H1 (cell line): ENCODE results near the gene POLR2A. TPM values are rescaled to one million over a fixed set of nuclear protein-coding genes. Genes with fewer than 3 reads are reported as not detected.

Experiments used
- CTCF ChIA-PET: fragments of 300-600 bp; sonication (Branson Sonifier 250); formaldehyde crosslinking; loops from one replicate; lab custom pipeline; 2021; ENCODE audit not compliant: partially characterized antibody; lab: Charles Lee
- POLR2A ChIA-PET: fragments of 300-600 bp; sonication (Branson Sonifier 250); formaldehyde crosslinking; loops from one replicate; lab custom pipeline; 2021; ENCODE audit warnings: inconsistent platforms; ENCODE audit not compliant: partially characterized antibody; lab: Charles Lee
- DNase-seq, 2 experiments: peaks; one replicate each; pipeline versions ENCODE4 v3.0.0 to v3.0.0-alpha.2; 2010 to 2022; ENCODE audit warnings: low spot score in 2 of 2, low read depth in 1 of 2, mixed read lengths in 1 of 2
- FAIRE-seq: peaks from 2 replicates; lab custom pipeline; 2011; peaks lifted over from hg19 to GRCh38; lab: Jason Lieb, UNC
- H2AFZ ChIP-seq: 2 replicates; pipeline ENCODE4 v1.8.1; 2012; ENCODE audit warnings: low read length, inconsistent platforms
- H2AK5ac ChIP-seq: 2 replicates; pipeline ENCODE4 v1.6.1; 2013; ENCODE audit warnings: low read depth, low read length
- H2BK120ac ChIP-seq: replicated peaks from 2 replicates; pipeline ENCODE3; 2013; ENCODE audit warnings: low read depth, low read length, inconsistent platforms
- H2BK12ac ChIP-seq: 2 replicates; pipeline ENCODE4 v1.6.1; 2013; ENCODE audit warnings: low read depth, low read length
- H2BK15ac ChIP-seq: 2 replicates; pipeline ENCODE4 v1.6.1; 2013; ENCODE audit warnings: low read length
- H2BK20ac ChIP-seq: 2 replicates; pipeline ENCODE4 v1.6.1; 2013; ENCODE audit warnings: low read length
- H2BK5ac ChIP-seq: 2 replicates; pipeline ENCODE4 v1.6.1; 2013; ENCODE audit warnings: low read depth, low read length
- H3K14ac ChIP-seq: 2 replicates; pipeline ENCODE4 v1.6.1; 2013; ENCODE audit warnings: inconsistent platforms; ENCODE audit not compliant: insufficient read length
- H3K18ac ChIP-seq: 2 replicates; pipeline ENCODE4 v1.6.1; 2013; ENCODE audit warnings: low read length; ENCODE audit errors: extremely low read depth
- H3K23ac ChIP-seq: 2 replicates; pipeline ENCODE4 v1.6.1; 2013; ENCODE audit warnings: inconsistent platforms; ENCODE audit not compliant: insufficient read length
- H3K23me2 ChIP-seq: 2 replicates; pipeline ENCODE4 v1.6.1; 2013; ENCODE audit warnings: low read depth, low read length
- H3K27ac ChIP-seq: 2 replicates; pipeline ENCODE4 v1.6.1; 2011; ENCODE audit warnings: low read depth, low read length, inconsistent platforms
- H3K27me3 ChIP-seq, 4 experiments: replicated peaks in 1 of 4; 1 replicate in 1 of 4; 2 replicates in 3 of 4; pipeline versions ENCODE4 v1.6.1 to v1.8.1; 2011 to 2013; ENCODE audit warnings: low read length in 3 of 4, mild to moderate bottlenecking in 3 of 4, inconsistent platforms in 2 of 4, mixed read lengths in 2 of 4, moderate library complexity in 1 of 4; ENCODE audit not compliant: control insufficient read depth in 3 of 4, insufficient read depth in 3 of 4; ENCODE audit errors: extremely low read depth in 1 of 4
- H3K36me3 ChIP-seq, 4 experiments: 2 replicates each; pipeline versions ENCODE4 v1.6.1 to v1.8.1; 2011 to 2013; ENCODE audit warnings: mild to moderate bottlenecking in 4 of 4, low read length in 3 of 4, moderate library complexity in 2 of 4, control low read depth in 1 of 4, inconsistent platforms in 1 of 4; ENCODE audit not compliant: insufficient read depth in 4 of 4, control insufficient read depth in 2 of 4
- H3K4ac ChIP-seq: replicated peaks from 2 replicates; pipeline ENCODE3; 2013; ENCODE audit warnings: low read length, low read depth, mixed read lengths, inconsistent platforms; ENCODE audit not compliant: insufficient read length
- H3K4me1 ChIP-seq, 4 experiments: replicated peaks in 1 of 4; 1 replicate in 1 of 4; 2 replicates in 3 of 4; pipeline versions ENCODE4 v1.6.1 to v1.8.1; 2011 to 2013; ENCODE audit warnings: low read length in 3 of 4, inconsistent platforms in 2 of 4, mixed read lengths in 1 of 4; ENCODE audit not compliant: insufficient read depth in 4 of 4, control insufficient read depth in 3 of 4
- H3K4me2 ChIP-seq, 2 experiments: 2 replicates each; pipeline versions ENCODE4 v1.6.1 to v1.8.1; 2011 to 2013; ENCODE audit warnings: low read depth in 2 of 2, low read length in 2 of 2, control low read depth in 1 of 2, inconsistent platforms in 1 of 2, mild to moderate bottlenecking in 1 of 2; ENCODE audit not compliant: insufficient read depth in 1 of 2
- H3K4me3 ChIP-seq, 4 experiments: fragments of 200-600, 300-600 bp in 1 of 4; sonication (generic), shearing (Covaris generic), sonication (Bioruptor Twin) in 1 of 4; 2 replicates each; pipeline versions ENCODE4 v1.5.1 to v1.8.1; 2011 to 2016; ENCODE audit warnings: low read length in 4 of 4, low read depth in 3 of 4, control low read depth in 2 of 4, inconsistent platforms in 2 of 4, mild to moderate bottlenecking in 2 of 4, mixed read lengths in 1 of 4, moderate library complexity in 1 of 4; ENCODE audit not compliant: insufficient read depth in 2 of 4; ENCODE audit errors: extremely low read depth in 1 of 4
- H3K56ac ChIP-seq: replicated peaks from 2 replicates; pipeline ENCODE3; 2013; ENCODE audit warnings: low read depth, mild to moderate bottlenecking, mixed read lengths, low read length, inconsistent platforms; ENCODE audit not compliant: insufficient read length
- H3K79me1 ChIP-seq: 2 replicates; pipeline ENCODE4 v1.6.1; 2013; ENCODE audit warnings: low read depth, low read length, control low read depth
- H3K79me2 ChIP-seq, 2 experiments: 2 replicates each; pipeline versions ENCODE4 v1.6.1 to v1.8.1; 2012 to 2013; ENCODE audit warnings: low read length in 2 of 2, mild to moderate bottlenecking in 2 of 2, inconsistent platforms in 1 of 2; ENCODE audit not compliant: insufficient read depth in 2 of 2, control insufficient read depth in 1 of 2
- H3K9ac ChIP-seq, 4 experiments: replicated peaks in 1 of 4; 1 replicate in 1 of 4; 2 replicates in 3 of 4; pipeline versions ENCODE4 v1.6.1 to v1.8.1; 2011 to 2013; ENCODE audit warnings: low read depth in 3 of 4, low read length in 3 of 4, control low read depth in 2 of 4, mild to moderate bottlenecking in 2 of 4, moderate library complexity in 2 of 4, inconsistent platforms in 1 of 4; ENCODE audit errors: extremely low read depth in 1 of 4
- H3K9me3 ChIP-seq, 2 experiments: 2 replicates each; pipeline versions ENCODE4 v1.6.1 to v1.8.1; 2012 to 2013; ENCODE audit warnings: mild to moderate bottlenecking in 2 of 2, moderate library complexity in 2 of 2, control low read depth in 1 of 2, inconsistent platforms in 1 of 2, low read depth in 1 of 2, low read length in 1 of 2, mixed read lengths in 1 of 2; ENCODE audit not compliant: insufficient read depth in 2 of 2
- H4K20me1 ChIP-seq, 2 experiments: replicated peaks in 1 of 2; 2 replicates each; pipeline versions ENCODE3 to v1.8.1; 2011 to 2013; ENCODE audit warnings: inconsistent platforms in 2 of 2, low read length in 2 of 2, mild to moderate bottlenecking in 1 of 2; ENCODE audit not compliant: insufficient read depth in 2 of 2, control insufficient read depth in 1 of 2
- H4K5ac ChIP-seq: 2 replicates; pipeline ENCODE4 v1.6.1; 2013; ENCODE audit warnings: low read length, low read depth, mixed read lengths, inconsistent platforms; ENCODE audit not compliant: insufficient read length
- H4K8ac ChIP-seq: 2 replicates; pipeline ENCODE4 v1.8.0; 2013; ENCODE audit warnings: mild to moderate bottlenecking, moderate library complexity, low read length, inconsistent platforms; ENCODE audit not compliant: insufficient read depth; ENCODE audit errors: extremely low read depth
- H4K91ac ChIP-seq: replicated peaks from 2 replicates; pipeline ENCODE3; 2013; ENCODE audit warnings: low read length, mixed read lengths, inconsistent platforms; ENCODE audit not compliant: insufficient read length
- EGR1 ChIP-seq: IDR thresholded peaks from 2 replicates; pipeline ENCODE4 v1.6.1; 2011; ENCODE audit warnings: low read depth, low read length, borderline replicate concordance
- EP300 ChIP-seq, 2 experiments: IDR thresholded peaks; 1 replicate in 1 of 2; 2 replicates in 1 of 2; pipeline ENCODE4 v1.6.1; 2011 to 2012; ENCODE audit warnings: low read depth in 2 of 2, low read length in 2 of 2, mild to moderate bottlenecking in 2 of 2, borderline replicate concordance in 1 of 2, inconsistent platforms in 1 of 2, moderate library complexity in 1 of 2
- GABPA ChIP-seq: IDR thresholded peaks from 2 replicates; pipeline ENCODE4 v1.6.1; 2011; ENCODE audit warnings: mild to moderate bottlenecking, low read length, moderate library complexity, borderline replicate concordance; ENCODE audit not compliant: insufficient read depth
- HDAC6 ChIP-seq: IDR thresholded peaks from one replicate; pipeline ENCODE4 v1.7.1; 2012; ENCODE audit warnings: low read depth, mild to moderate bottlenecking, inconsistent platforms, low read length, moderate library complexity
- KDM4A ChIP-seq: IDR thresholded peaks from one replicate; pipeline ENCODE4 v1.7.1; 2012; ENCODE audit warnings: low read depth, mild to moderate bottlenecking, moderate library complexity, low read length, inconsistent platforms; ENCODE audit not compliant: severe bottlenecking
- MAFK ChIP-seq: IDR thresholded peaks from 2 replicates; pipeline ENCODE4 v1.6.1; 2012; ENCODE audit warnings: low read depth, mild to moderate bottlenecking, improper control_type of control experiment, low read length
- NANOG ChIP-seq: IDR thresholded peaks from 2 replicates; pipeline ENCODE4 v1.6.1; 2011; ENCODE audit warnings: low read length, low read depth, mild to moderate bottlenecking, inconsistent platforms; ENCODE audit not compliant: insufficient read depth, poor library complexity, severe bottlenecking
- POU5F1 ChIP-seq: IDR thresholded peaks from 2 replicates; pipeline ENCODE4 v1.6.1; 2011; ENCODE audit warnings: low read depth, mild to moderate bottlenecking, low read length, moderate library complexity
- SP1 ChIP-seq: IDR thresholded peaks from 2 replicates; pipeline ENCODE4 v1.6.1; 2011; ENCODE audit warnings: low read depth, low read length
- TBP ChIP-seq: IDR thresholded peaks from 2 replicates; pipeline ENCODE4 v1.6.1; 2011; ENCODE audit warnings: low read depth, low read length, improper control_type of control experiment
- WGBS, 2 experiments: shearing (Covaris generic) in 1 of 2; methylation state at CpG; one replicate each; pipeline versions ENCODE4 v1.1.6 to v1.1.7; 2013 to 2015; ENCODE audit warnings: low lambda C conversion rate in 2 of 2, mixed read lengths in 2 of 2, inconsistent platforms in 1 of 2, low coverage in 1 of 2, missing lambda C conversion rate in 1 of 2; ENCODE audit not compliant: insufficient replicate concordance in 2 of 2, insufficient coverage in 1 of 2, insufficient read length in 1 of 2; ENCODE audit errors: extremely low coverage in 1 of 2, missing lambda C conversion rate in 1 of 2; 5-methylcytosine and 5-hydroxymethylcytosine counted together
- polyA plus RNA-seq, 7 experiments: library from polyadenylated mRNA; depleted of rRNA in 3 of 7; stranded (reverse) in 5 of 7; unstranded in 2 of 7; fragments of >200 nt in 5 of 7; fragments of 200-250 nt in 2 of 7; gene quantifications; 1 replicate in 5 of 7; 2 replicates in 1 of 7; 4 replicates in 1 of 7; pipeline versions ENCODE4 v1.2.1 to v1.2.3, GENCODE V29; 2011 to 2013; ENCODE audit warnings: missing spikeins in 2 of 7, mixed read lengths in 2 of 7
- total RNA-seq: library from RNA; stranded (reverse); fragmentation: NEBNext Ultra II Directional; extraction: Animal tissue kit (Norgen Biotek cat#: 25700); gene quantifications from 2 replicates; pipeline ENCODE4 v1.2.1, GENCODE V29; 2021
- TF ChIP-seq, protein P1 (sequence below): IDR thresholded peaks from 2 replicates; pipeline ENCODE4 v1.6.1; 2011; ENCODE audit warnings: low read depth, mild to moderate bottlenecking, low read length; ENCODE audit not compliant: insufficient read depth

Gene POLR2A
- total and polyA plus RNA-seq, 2 of the 8 experiments (the other 6 are each of a cell fraction or from before 2014, with no cell fraction given) = 26.8 to 150 TPM

DNA sequence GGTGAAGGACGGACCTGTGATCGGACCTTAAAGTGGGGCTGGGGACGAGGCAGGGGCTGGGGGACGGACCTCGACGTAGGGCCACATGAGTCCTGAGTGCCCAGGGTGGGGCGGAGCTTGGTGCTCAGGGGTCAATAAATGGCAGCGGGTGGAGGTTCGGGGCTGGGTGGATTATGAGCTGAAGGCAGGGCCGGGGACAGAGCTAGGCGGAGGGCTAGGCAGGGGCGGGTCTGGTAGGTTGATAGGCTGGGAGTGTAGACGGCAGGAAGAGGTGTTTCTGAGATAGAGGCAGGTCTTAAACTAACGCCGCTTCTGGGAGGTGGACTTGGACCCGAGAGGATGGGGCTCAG is 38.6 kb upstream of the POLR2A start:
- H3K79me2 ChIP-seq = no peaks in the 10 kb centered on the region
- H3K23ac ChIP-seq = no peak overlapping the region
- peak overlapping the region; percentile 84; the same call in 1 of the 2 replicates for H2BK12ac ChIP-seq
- 0 out of 2 replicates have a peak overlapping the region, but pooled peaks have one; percentile 72 for H2BK15ac ChIP-seq
- DNase-seq (peak in 1 of 2 experiments; percentile 80), FAIRE-seq (peak; percentile 60)
- no peak overlapping the region for H3K4ac ChIP-seq
- peak overlapping the region; percentile 90; the same call in 1 of the 2 replicates for H2BK5ac ChIP-seq
- H3K18ac ChIP-seq = peak overlapping the region; percentile 99
- H3K36me3 ChIP-seq = no peaks in the 10 kb centered on the region; a peak in 1 of 8 replicates
- no peak overlapping the region for H4K8ac ChIP-seq
- peaks cover 10% of the 10 kb centered on the region; the same call in 1 of the 2 replicates for H3K23me2 ChIP-seq
- H3K4me2 ChIP-seq = peak overlapping the region; percentile 71 to 77
- peak overlapping the region; percentile 97 for H4K91ac ChIP-seq
- peak overlapping the region; percentile 39 to 73 (median 66) for H3K4me3 ChIP-seq
- ChIA-PET POLR2A (interaction anchor here (0.7 to 15.5 kb wide), 8 partner anchors 9 to 116 kb away, joined by 3 to 339 read pairs (median 8); partner anchors contain the start of genes NEURL4, POLR2A, SLC35G6 and TMEM102), CTCF (interaction anchor here (0.6 to 5.4 kb wide), 14 partner anchors 8 to 138 kb away, joined by 3 to 26 read pairs (median 3); partner anchors contain the start of genes TMEM102 and TMEM95)
- 5% methylated on average over 12 of the region's 16 CpGs; no CpG with 5 or more reads in 1 of the 2 experiments for WGBS, 2 experiments
- peak overlapping the region; percentile 96 for H4K5ac ChIP-seq
- H2AFZ ChIP-seq = no peak overlapping the region; the same call in 1 of the 2 replicates
- H3K4me1 ChIP-seq = peaks cover 3 to 17% (median 13%) of the 10 kb centered on the region in 4 experiments
- H3K9ac ChIP-seq = peak overlapping the region in 3 of 4 experiments; percentile 9 to 72 (median 29); a peak in 3 of 7 replicates
- H3K27ac ChIP-seq = peak overlapping the region; percentile 47; the same call in 1 of the 2 replicates
- no peak overlapping the region for H3K14ac ChIP-seq
- H3K79me1 ChIP-seq = no peaks in the 10 kb centered on the region
- H3K9me3 ChIP-seq = no peaks in the 10 kb centered on the region
- peak overlapping the region; percentile 64 for H3K56ac ChIP-seq
- H2AK5ac ChIP-seq = no peak overlapping the region
- H4K20me1 ChIP-seq = no peaks in the 10 kb centered on the region
- H2BK20ac ChIP-seq = peak overlapping the region; percentile 48; the same call in 1 of the 2 replicates
- H2BK120ac ChIP-seq = no peak overlapping the region
- H3K27me3 ChIP-seq = peaks cover 0 to 8% (median 6%) of the 10 kb centered on the region in 4 experiments; a peak in 6 of 7 replicates
- TF ChIP-seq MAFK = no peak
- no peak for TF ChIP-seq EP300 (IDR thresholded peaks at IDR 0.05; ENCODE audit: borderline replicate concordance in 1 of 2, low read depth in 2 of 2, low read length in 2 of 2)
- TF ChIP-seq SP1 = no peak
- TF ChIP-seq KDM4A = peak; percentile 17
- TF ChIP-seq, protein P1, sequence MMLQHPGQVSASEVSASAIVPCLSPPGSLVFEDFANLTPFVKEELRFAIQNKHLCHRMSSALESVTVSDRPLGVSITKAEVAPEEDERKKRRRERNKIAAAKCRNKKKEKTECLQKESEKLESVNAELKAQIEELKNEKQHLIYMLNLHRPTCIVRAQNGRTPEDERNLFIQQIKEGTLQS = no peak
- no peak for TF ChIP-seq HDAC6
- TF ChIP-seq TBP = 0 out of 2 replicates have a peak, but pooled peaks have one; percentile 12
- TF ChIP-seq EGR1 = no peak
- no peak for TF ChIP-seq NANOG
- TF ChIP-seq GABPA = no peak
- TF ChIP-seq POU5F1 = no peak
